DMS 273 (cell line): ENCODE measurements around the gene GC.
"Not testable (repeated sequence)": the region's sequence is repeated elsewhere in the genome, so short reads cannot be mapped to it uniquely, and the experiment has no call there.

Experiments used
- DNase-seq: peaks from one replicate; lab custom pipeline; 2025; ENCODE audit not compliant: unreplicated experiment; lab: John Stamatoyannopoulos, UW

Gene GC

GRCh38 chr4:71769434-71769833 is 14.4 kb downstream of the GC start:
- DNase-seq, result no peak

GRCh38 chr4:71768123-71768522 is 15.8 kb downstream of the GC start:
- no peak for DNase-seq

GRCh38 chr4:71765821-71766383 is 18.0 kb downstream of the GC start:
- no peak for DNase-seq

DNA sequence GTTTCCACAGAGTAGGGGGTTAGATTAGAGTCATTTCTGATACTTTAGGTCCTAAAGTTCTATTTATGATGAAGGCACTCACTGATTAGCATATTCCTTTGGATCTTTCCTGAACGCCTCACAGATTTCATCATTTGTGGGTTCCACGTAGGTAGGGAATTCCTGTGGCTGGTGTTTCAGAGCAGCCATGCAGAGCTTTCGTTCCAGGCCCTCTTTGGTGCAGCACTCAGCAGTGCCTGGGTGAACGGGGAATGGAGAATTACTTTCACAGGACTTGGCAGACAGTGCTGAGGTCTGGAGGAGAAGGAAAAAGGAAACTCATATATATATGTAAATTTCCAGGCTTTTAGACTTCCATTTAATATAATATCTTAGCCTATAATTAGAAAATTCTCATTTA is 18.5 kb downstream of the GC start:
- DNase-seq, result no peak

GRCh38 chr4:71752383-71753042 is 31.4 kb downstream of the GC start:
- no peak for DNase-seq

- DNase-seq, result no peak
These were observed 34.8 kb downstream of the GC start for GRCh38 chr4:71749008-71749594.

- DNase-seq, result no peak
These were observed 37.5 kb downstream of the GC start for GRCh38 chr4:71746379-71746778.

DNA sequence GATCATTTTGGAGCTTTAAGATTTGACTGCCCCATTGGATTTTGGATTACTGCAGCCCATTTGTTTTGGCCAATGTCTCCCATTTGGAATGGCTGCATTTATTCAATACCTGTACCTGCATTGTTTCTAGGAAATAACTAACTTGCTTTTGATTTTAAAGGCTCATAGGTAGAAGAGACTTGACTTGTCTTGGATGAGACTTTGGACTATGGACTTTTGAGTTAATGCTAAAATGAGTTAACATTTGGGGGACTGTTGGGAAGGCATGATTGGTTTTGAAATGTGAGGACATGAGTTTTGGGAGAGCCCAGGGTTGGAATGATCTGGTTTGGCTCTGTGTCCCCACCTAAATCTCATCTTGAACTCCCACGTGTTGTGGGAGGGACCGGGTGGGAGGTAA is 45.1 kb downstream of the GC start:
- DNase-seq, result not testable (repeated sequence)

- peak; percentile 52 for DNase-seq
These were observed 51.2 kb downstream of the GC start for GRCh38 chr4:71732706-71733105.

DNA sequence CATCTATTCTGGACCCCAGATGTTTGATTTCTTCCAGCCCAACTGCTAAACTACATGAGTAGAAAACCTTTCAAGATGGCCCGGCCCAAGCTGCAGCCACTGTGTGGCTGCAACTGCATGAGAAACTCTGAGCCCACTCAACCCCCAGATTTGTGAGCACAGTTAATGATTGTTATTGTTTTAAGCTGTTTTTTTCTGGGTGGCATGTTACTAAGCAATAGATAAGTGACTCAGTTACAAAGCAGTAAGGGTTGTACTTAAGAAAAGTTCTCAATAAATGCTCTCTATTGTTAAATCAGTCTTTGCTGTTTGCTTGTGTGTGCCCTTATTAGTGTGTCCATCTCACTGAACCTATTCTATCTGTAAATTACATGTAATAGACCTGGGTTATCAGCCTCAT is 51.8 kb downstream of the GC start:
- DNase-seq, result no peak

- peak; percentile 77 for DNase-seq
These were observed 54.0 kb downstream of the GC start for GRCh38 chr4:71729856-71730255.

DNA sequence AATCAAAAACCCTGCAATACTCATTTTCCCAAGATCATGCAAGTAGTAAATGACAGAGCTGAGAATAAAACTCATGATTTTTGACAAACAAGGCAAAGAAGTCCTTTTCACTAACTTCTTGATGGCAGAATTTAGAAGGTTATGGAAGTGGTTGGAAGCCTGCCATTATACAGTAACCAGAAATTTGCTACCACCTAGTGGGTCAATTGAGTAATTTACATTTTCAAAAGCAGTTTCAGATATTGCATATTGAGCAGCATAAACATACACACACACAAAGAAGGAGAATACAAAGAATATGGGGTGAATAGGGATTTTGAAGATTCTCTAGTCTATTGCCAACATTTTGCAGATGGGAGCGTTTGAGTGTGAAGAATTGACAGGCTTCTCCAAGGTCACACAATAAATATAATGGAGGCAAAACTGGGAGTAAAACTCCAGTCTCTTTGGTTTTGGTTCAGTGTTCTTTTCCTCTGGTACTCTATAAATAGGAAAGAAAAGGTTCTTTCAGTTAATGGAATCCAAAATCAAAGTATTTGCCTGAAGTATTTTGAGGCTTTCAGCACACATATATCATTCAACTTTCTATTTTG is 70.2 kb downstream of the GC start:
- DNase-seq, result peak; percentile 45

DNA sequence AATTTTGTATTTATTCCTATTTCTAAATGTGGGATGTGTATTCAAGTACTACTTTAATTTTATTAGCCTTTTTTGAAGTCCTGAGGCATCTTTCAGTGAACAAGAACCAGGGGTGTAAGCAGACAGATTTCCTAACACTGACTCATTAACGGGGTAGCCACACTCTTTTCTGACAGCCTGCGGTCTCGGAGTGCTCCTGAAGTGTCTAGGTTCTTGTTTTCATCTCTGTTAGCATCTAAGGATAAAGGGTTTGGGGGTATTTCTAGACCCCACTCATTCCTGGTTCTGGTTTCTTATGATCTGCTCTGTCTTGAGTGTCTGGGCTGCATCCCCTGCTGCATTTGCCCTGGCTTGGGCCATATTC is 71.9 kb downstream of the GC start:
- DNase-seq, result no peak

DNA sequence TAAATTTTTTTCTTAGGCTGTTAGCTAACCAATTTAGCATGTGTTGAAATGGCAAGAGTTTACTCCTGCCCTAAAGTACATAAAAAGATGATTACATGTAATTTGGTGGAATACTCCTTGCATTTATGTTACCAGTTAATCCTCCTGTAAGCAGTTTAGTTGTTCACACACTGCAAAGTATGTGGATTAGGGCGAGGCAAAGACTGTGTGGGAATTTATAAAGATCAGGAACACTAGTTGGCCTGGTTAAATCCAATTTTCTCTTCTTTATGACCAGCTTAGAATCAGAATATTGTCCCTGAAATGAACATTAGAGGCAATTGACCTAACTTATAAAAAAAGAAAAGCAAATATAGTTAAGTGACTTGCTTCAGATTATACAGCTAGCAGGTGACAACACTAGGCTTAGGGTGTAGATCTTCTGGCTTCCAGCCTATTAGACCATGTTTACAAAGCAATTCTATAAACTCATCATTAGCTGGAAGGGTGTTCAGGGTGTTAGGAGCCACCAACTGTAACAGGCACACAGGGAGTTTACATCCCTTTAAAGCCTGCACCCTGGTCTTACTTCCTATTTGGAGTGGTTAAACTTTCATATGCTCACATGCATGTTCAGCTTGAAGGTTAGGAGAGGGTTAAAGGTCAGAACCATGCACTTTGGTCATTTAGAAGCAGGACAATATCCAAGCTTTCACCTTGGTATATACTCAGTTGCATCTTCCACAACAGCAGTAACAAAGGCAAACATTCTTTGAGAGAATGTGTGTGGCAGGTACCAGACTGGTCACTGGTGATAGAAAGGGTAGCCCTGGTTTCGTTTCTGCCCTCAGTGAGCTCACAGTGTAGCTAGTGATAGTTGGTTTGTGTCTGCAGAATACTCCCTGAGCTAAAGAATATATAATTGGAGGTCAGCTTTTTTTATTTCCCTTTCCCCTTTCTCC is 72.6 kb downstream of the GC start:
- DNase-seq, result no peak

DNA sequence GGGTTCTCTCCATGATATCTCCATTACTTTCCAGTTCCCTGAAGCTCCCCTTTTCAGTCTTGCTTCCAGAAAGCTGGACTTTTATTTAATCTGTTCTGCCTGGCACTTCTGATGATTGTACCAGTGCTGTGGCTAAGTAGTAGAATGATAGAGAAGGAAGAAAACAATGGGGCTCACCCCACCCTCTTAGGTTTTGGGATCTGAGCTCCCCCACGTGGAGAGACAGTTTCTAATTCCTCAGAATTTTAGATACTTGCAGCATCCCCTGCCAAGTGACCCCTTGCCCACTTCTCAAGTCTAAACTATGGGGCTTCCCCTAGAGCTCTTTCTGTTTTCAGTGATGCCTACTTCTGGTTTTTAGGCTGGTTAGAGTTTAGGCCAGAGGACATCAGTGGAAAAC is 73.9 kb downstream of the GC start:
- peak; percentile 14 for DNase-seq

DNA sequence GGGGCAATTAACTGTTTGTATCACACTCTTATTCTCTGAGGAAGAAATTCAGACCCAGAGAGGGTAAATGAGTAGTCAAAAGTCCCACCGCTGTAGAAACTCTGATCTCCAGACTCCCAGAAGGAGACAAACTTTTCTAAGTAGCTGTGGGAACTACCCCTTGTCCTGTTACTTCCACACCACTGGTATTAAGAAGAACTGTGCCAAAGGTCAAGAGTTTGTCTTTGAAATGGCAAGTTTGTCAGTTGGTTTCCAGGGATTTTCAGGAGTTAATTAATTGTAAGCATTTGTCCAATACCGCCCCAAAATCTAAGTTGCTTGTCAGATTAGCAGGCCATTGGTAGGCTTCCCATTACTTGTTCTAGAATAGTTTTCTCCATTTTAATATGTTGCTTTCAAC is 85.7 kb downstream of the GC start:
- DNase-seq, result no peak

DNA sequence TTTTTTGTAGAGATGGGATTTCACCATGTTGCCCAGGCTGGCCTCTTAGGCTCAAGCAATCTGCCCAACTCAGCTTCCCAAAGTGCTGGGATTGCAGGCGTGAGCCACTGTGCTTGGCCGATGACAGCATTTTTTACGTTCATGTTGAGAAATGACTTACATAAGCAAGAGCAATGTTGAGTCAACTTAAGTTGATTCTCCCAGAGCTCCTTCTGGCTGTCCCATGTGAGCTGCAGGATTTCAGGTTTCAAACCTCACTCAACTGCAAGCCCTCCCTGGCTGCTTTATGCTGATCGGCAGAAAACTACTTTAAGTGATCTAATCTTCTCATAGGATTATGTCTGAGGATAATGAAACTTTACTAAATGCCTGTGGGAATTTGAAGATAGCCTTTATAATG is 86.8 kb downstream of the GC start:
- no peak for DNase-seq

DNA sequence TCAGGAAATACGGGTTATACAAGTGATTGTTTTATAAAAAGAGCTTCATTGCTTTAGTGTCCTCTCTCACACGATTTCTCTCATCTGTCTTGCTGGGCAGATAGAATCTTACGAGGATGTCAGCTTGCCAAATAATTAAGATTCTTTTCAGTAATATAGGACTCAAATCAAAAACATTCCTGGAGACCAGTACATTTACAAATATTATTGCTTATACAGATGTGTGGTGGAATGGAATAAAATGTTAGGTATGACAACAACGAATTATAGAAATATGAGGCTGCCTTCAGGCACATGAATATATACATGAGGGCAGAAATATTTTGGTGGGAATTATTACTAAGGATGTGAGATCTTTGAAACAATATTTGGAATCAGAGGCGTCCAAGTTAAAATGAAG is 88.9 kb downstream of the GC start:
- DNase-seq, result no peak

GRCh38 chr4:71692963-71693362 is 90.9 kb downstream of the GC start:
- DNase-seq, result no peak

DNA sequence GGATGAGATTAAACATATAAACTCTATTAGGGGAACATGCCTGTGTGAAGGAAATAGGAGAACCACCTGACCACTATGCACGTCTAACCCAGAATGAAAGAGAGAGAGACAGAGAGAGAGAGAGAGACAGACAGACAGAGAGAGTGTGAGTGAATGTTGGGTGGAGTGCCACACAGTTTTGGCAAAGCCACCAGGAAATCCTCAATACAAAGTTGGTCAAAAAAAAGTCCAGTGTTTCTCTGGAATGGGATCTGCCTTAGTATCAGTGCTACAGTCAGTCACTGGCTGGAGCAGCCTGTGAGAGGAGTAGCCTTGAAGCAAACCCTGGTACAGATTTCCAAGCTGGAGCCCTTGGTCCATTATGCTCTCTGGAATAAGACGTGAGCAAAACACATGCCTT is 91.7 kb downstream of the GC start:
- no peak for DNase-seq
